SK-N-SH (cell line): ENCODE results near the gene KCNH4. TPM values are rescaled to one million over a fixed set of nuclear protein-coding genes. Genes with fewer than 3 reads are reported as not detected.

Experiments used
- CTCF ChIA-PET: fragments of 300-600, 350-600 bp; formaldehyde crosslinking; extraction: SDS; loops from one replicate; lab custom pipeline; 2021; lab: Yijun Ruan, JAX
- POLR2A ChIA-PET: fragments of 350-600 bp; sonication (Branson Sonifier 250); formaldehyde crosslinking; extraction: SDS; loops from one replicate; lab custom pipeline; 2020; ENCODE audit warnings: antibody characterized with exemption, inconsistent platforms; lab: Yijun Ruan, JAX
- DNase-seq: peaks from one replicate; pipeline ENCODE4 v3.0.0; 2012
- H2AFZ ChIP-seq: fragments of 200-600 bp; sonication (generic); 2 replicates; pipeline ENCODE4 v1.8.1; 2016; ENCODE audit warnings: antibody characterized with exemption, mild to moderate bottlenecking, low read depth
- H3F3A ChIP-seq: fragments of 200-600 bp; sonication (generic); replicated peaks from 2 replicates; pipeline ENCODE3; 2016; ENCODE audit warnings: antibody characterized with exemption, mild to moderate bottlenecking; ENCODE audit not compliant: insufficient read depth
- H3K27ac ChIP-seq, 2 experiments: fragments of 200-500 bp in 1 of 2; fragments of 200-600 bp in 1 of 2; sonication (Bioruptor generic) in 1 of 2; sonication (generic), shearing (Covaris generic) in 1 of 2; 2 replicates each; pipeline versions ENCODE4 v1.5.1 to v1.6.1; 2014 to 2016; ENCODE audit warnings: low read depth in 2 of 2, inconsistent platforms in 1 of 2, low read length in 1 of 2, mild to moderate bottlenecking in 1 of 2, mixed read lengths in 1 of 2
- H3K27me3 ChIP-seq: fragments of 200-600 bp; sonication (generic), shearing (Covaris generic); 2 replicates; pipeline ENCODE4 v1.6.1; 2016; ENCODE audit warnings: mixed run types; ENCODE audit not compliant: insufficient read depth
- H3K36me3 ChIP-seq, 2 experiments: fragments of 200-500 bp in 1 of 2; fragments of 200-600 bp in 1 of 2; sonication (Bioruptor generic) in 1 of 2; sonication (generic) in 1 of 2; replicated peaks in 1 of 2; 2 replicates each; pipeline versions ENCODE3 to v1.5.1; 2014 to 2016; ENCODE audit warnings: low read length in 1 of 2, mild to moderate bottlenecking in 1 of 2; ENCODE audit not compliant: insufficient read depth in 2 of 2, control insufficient read depth in 1 of 2
- H3K4me1 ChIP-seq, 2 experiments: fragments of 200-500 bp in 1 of 2; fragments of 200-600 bp in 1 of 2; sonication (Bioruptor generic) in 1 of 2; sonication (generic), shearing (Covaris generic) in 1 of 2; 2 replicates each; pipeline versions ENCODE4 v1.5.1 to v1.6.1; 2014 to 2016; ENCODE audit warnings: low read depth in 1 of 2, low read length in 1 of 2, mixed run types in 1 of 2; ENCODE audit not compliant: insufficient read depth in 2 of 2, control insufficient read depth in 1 of 2
- H3K4me2 ChIP-seq: fragments of 200-600 bp; sonication (generic), shearing (Covaris generic); 2 replicates; pipeline ENCODE4 v1.6.1; 2017; ENCODE audit warnings: mixed run types
- H3K4me3 ChIP-seq, 2 experiments: fragments of 200-500 bp in 1 of 2; fragments of 200-600 bp in 1 of 2; sonication (Bioruptor generic) in 1 of 2; sonication (generic), shearing (Covaris generic) in 1 of 2; 2 replicates each; pipeline versions ENCODE4 v1.5.1 to v1.8.1; 2014 to 2016; ENCODE audit warnings: low read depth in 2 of 2, inconsistent platforms in 1 of 2, low read length in 1 of 2, mild to moderate bottlenecking in 1 of 2, mixed read lengths in 1 of 2, moderate library complexity in 1 of 2
- H3K79me2 ChIP-seq: fragments of 200-600 bp; sonication (generic); 2 replicates; pipeline ENCODE4 v1.8.1; 2017; ENCODE audit warnings: mild to moderate bottlenecking; ENCODE audit not compliant: insufficient read depth
- H3K9ac ChIP-seq: fragments of 200-600 bp; sonication (generic); 2 replicates; pipeline ENCODE4 v1.6.1; 2017; ENCODE audit warnings: mixed run types
- H3K9me2 ChIP-seq: fragments of 200-600 bp; sonication (generic); 2 replicates; pipeline ENCODE4 v1.6.1; 2017; ENCODE audit warnings: mixed run types
- H3K9me3 ChIP-seq: fragments of 200-600 bp; sonication (generic); 2 replicates; pipeline ENCODE4 v1.6.1; 2017; ENCODE audit warnings: mixed run types, mild to moderate bottlenecking, moderate library complexity
- H4K20me1 ChIP-seq: fragments of 200-600 bp; sonication (generic); 2 replicates; pipeline ENCODE4 v1.6.1; 2017; ENCODE audit warnings: mild to moderate bottlenecking, mixed run types; ENCODE audit not compliant: insufficient read depth
- CTCF ChIP-seq: fragments of 200-600 bp; sonication (generic); IDR thresholded peaks from 2 replicates; pipeline ENCODE4 v1.6.1; 2017; ENCODE audit warnings: antibody characterized with exemption, mild to moderate bottlenecking, moderate library complexity
- JUND ChIP-seq: IDR thresholded peaks from 2 replicates; pipeline ENCODE4 v1.4.0; 2012
- MEF2A ChIP-seq: IDR thresholded peaks from 2 replicates; pipeline ENCODE4 v1.4.0; 2012; ENCODE audit warnings: low read depth, borderline replicate concordance
- MXI1 ChIP-seq: IDR thresholded peaks from 2 replicates; pipeline ENCODE4 v1.6.1; 2012; ENCODE audit warnings: mild to moderate bottlenecking, low read depth, low read length, improper control_type of control experiment
- NRF1 ChIP-seq: IDR thresholded peaks from 2 replicates; pipeline ENCODE4 v1.6.1; 2012; ENCODE audit warnings: low read depth, mild to moderate bottlenecking, low read length
- RCOR1 ChIP-seq: fragments of 150-350 bp; IDR thresholded peaks from 2 replicates; pipeline ENCODE4 v1.6.1; 2017; ENCODE audit warnings: antibody characterized with exemption, low read length
- RFX5 ChIP-seq: IDR thresholded peaks from 2 replicates; pipeline ENCODE4 v1.6.1; 2012; ENCODE audit warnings: mild to moderate bottlenecking, improper control_type of control experiment, low read length
- RXRA ChIP-seq: IDR thresholded peaks from 2 replicates; pipeline ENCODE4 v1.4.0; 2012; ENCODE audit warnings: low read depth, mild to moderate bottlenecking, borderline replicate concordance
- SIN3A ChIP-seq: IDR thresholded peaks from 2 replicates; pipeline ENCODE4 v1.6.1; 2012; ENCODE audit warnings: low read depth, mild to moderate bottlenecking, low read length, moderate library complexity, borderline replicate concordance
- USF2 ChIP-seq: fragments of 150-350 bp; IDR thresholded peaks from 2 replicates; pipeline ENCODE4 v1.6.1; 2017; ENCODE audit warnings: antibody characterized with exemption, low read length, low read depth, borderline replicate concordance
- WGBS: methylation state at CpG from one replicate; pipeline ENCODE4 v1.1.6; 2017; ENCODE audit warnings: low lambda C conversion rate; 5-methylcytosine and 5-hydroxymethylcytosine counted together
- polyA plus RNA-seq, 3 experiments: library from polyadenylated mRNA; depleted of rRNA; stranded (reverse); fragments of >200 nt; gene quantifications; 2 replicates each; pipeline ENCODE4 v1.2.3, GENCODE V29; 2012
- TF ChIP-seq, protein P1 (sequence below): fragments of 150-350 bp; IDR thresholded peaks from 2 replicates; pipeline ENCODE4 v1.6.1; 2016; ENCODE audit warnings: mild to moderate bottlenecking, low read depth, low read length
- TF ChIP-seq, protein P2 (sequence below): IDR thresholded peaks from 2 replicates; pipeline ENCODE4 v1.6.1; 2012; ENCODE audit warnings: mild to moderate bottlenecking, low read depth, low read length, moderate library complexity

KCNH4 gene
- polyA plus RNA-seq, 1 of the 3 experiments (the other 2 are of a cell fraction), result 0.46 TPM

DNA sequence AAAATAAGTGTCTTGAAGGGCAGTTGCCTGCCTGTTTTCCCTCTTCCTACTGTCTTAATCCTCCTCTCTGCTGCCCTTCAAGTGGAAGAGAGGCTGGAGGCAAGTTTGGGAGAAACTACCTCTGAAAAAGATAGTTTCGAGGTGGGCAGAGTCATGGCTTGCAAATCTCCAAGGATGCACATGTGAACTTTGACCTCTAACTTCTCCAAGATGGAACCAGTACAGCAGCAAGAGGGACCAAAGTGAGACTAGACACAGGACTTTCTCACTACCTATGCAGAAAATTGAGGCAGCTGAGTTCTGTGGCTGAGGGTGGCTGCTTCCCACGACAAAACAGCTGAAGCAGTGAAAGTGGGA lies 887 bp upstream of the KCNH4 start (continued):
- no peak for TF ChIP-seq CTCF
- TF ChIP-seq, protein P1, sequence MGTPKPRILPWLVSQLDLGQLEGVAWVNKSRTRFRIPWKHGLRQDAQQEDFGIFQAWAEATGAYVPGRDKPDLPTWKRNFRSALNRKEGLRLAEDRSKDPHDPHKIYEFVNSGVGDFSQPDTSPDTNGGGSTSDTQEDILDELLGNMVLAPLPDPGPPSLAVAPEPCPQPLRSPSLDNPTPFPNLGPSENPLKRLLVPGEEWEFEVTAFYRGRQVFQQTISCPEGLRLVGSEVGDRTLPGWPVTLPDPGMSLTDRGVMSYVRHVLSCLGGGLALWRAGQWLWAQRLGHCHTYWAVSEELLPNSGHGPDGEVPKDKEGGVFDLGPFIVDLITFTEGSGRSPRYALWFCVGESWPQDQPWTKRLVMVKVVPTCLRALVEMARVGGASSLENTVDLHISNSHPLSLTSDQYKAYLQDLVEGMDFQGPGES, result no peak
- TF ChIP-seq RFX5, result no peak
- TF ChIP-seq, all 33 proteins: peak for 0

DNA sequence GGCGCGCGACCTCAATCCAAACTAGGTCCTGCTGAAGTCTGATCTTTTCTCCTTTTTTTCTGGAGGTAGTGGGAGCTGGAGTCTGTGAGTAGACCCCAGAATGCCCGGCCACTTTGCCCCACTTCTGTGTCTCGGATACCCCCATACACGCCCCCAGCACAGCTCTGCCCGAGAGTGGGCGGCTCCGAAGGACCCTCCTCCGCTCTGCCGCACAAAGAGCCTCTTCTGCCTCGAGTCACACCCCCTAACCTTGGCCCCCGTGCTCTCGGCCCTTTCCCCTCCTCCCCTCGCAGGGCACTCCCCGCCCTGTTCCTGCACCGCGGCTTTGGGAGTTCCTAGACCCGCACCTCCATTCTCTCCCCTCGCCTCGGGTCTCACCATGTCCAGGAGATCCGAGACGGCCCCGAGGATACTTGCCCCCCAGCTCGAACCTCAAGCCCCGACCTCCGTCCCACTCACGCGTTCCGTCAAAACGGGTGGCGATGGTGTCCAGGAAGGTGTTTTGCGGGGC lies 476 bp downstream of the KCNH4 start:
- H3K27ac ChIP-seq, result no peak overlapping the region
- H4K20me1 ChIP-seq, result no peaks in the 10 kb centered on the region
- peak; percentile 64 for DNase-seq
- H3F3A ChIP-seq, result peaks cover 11% of the 10 kb centered on the region
- H3K79me2 ChIP-seq, result no peaks in the 10 kb centered on the region
- ChIA-PET POLR2A (interaction anchor here (0.8 to 1.6 kb wide), 2 partner anchors 25 to 68 kb away, joined by 3 read pairs; no protein-coding TSS in a partner anchor), CTCF (interaction anchor here (0.7 to 4.4 kb wide), 21 partner anchors 9 to 225 kb away, joined by 3 to 30 read pairs (median 7); partner anchors contain the start of genes GHDC, HSPB9, NKIRAS2 and RAB5C)
- no peaks in the 10 kb centered on the region for H3K9me2 ChIP-seq
- no peak overlapping the region for H3K9ac ChIP-seq
- no peaks in the 10 kb centered on the region for H3K27me3 ChIP-seq
- peak overlapping the region; percentile 90 for H3K4me2 ChIP-seq
- no peaks in the 10 kb centered on the region for H3K36me3 ChIP-seq
- H3K4me3 ChIP-seq, result peak overlapping the region; percentile 55 to 63
- 35% methylated on average over 33 of the region's 33 CpGs for WGBS
- TF ChIP-seq USF2 (no peak), SIN3A (no peak), MXI1 (no peak), RXRA (no peak), RCOR1 (no peak), JUND (no peak), MEF2A (no peak), NRF1 (no peak), CTCF (no peak)
- TF ChIP-seq, protein P1, result no peak
- TF ChIP-seq, protein P2, sequence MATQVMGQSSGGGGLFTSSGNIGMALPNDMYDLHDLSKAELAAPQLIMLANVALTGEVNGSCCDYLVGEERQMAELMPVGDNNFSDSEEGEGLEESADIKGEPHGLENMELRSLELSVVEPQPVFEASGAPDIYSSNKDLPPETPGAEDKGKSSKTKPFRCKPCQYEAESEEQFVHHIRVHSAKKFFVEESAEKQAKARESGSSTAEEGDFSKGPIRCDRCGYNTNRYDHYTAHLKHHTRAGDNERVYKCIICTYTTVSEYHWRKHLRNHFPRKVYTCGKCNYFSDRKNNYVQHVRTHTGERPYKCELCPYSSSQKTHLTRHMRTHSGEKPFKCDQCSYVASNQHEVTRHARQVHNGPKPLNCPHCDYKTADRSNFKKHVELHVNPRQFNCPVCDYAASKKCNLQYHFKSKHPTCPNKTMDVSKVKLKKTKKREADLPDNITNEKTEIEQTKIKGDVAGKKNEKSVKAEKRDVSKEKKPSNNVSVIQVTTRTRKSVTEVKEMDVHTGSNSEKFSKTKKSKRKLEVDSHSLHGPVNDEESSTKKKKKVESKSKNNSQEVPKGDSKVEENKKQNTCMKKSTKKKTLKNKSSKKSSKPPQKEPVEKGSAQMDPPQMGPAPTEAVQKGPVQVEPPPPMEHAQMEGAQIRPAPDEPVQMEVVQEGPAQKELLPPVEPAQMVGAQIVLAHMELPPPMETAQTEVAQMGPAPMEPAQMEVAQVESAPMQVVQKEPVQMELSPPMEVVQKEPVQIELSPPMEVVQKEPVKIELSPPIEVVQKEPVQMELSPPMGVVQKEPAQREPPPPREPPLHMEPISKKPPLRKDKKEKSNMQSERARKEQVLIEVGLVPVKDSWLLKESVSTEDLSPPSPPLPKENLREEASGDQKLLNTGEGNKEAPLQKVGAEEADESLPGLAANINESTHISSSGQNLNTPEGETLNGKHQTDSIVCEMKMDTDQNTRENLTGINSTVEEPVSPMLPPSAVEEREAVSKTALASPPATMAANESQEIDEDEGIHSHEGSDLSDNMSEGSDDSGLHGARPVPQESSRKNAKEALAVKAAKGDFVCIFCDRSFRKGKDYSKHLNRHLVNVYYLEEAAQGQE, result no peak
- TF ChIP-seq, all 33 proteins: peak for 0
- Histone ChIP-seq H3K9me3 (no peaks in the 10 kb centered on the region), H2AFZ (peak overlapping the region; percentile 84), H3K4me1 (peaks cover 4 to 15% of the 10 kb centered on the region in 2 experiments; a peak in 2 of 4 replicates)
